H1 (cell line): ENCODE data around the gene IVL. TPM values are rescaled to one million over a fixed set of nuclear protein-coding genes. Genes with fewer than 3 reads are reported as not detected.

Source experiments
- CTCF ChIA-PET: fragments of 300-600 bp; sonication (Branson Sonifier 250); formaldehyde crosslinking; loops from one replicate; lab custom pipeline; 2021; ENCODE audit not compliant: partially characterized antibody; lab: Charles Lee
- POLR2A ChIA-PET: fragments of 300-600 bp; sonication (Branson Sonifier 250); formaldehyde crosslinking; loops from one replicate; lab custom pipeline; 2021; ENCODE audit warnings: inconsistent platforms; ENCODE audit not compliant: partially characterized antibody; lab: Charles Lee
- DNase-seq, 2 experiments: peaks; one replicate each; pipeline versions ENCODE4 v3.0.0 to v3.0.0-alpha.2; 2010 to 2022; ENCODE audit warnings: low spot score in 2 of 2, low read depth in 1 of 2, mixed read lengths in 1 of 2
- FAIRE-seq: peaks from 2 replicates; lab custom pipeline; 2011; peaks lifted over from hg19 to GRCh38; lab: Jason Lieb, UNC
- H2AFZ ChIP-seq: 2 replicates; pipeline ENCODE4 v1.8.1; 2012; ENCODE audit warnings: low read length, inconsistent platforms
- H2AK5ac ChIP-seq: 2 replicates; pipeline ENCODE4 v1.6.1; 2013; ENCODE audit warnings: low read depth, low read length
- H2BK120ac ChIP-seq: replicated peaks from 2 replicates; pipeline ENCODE3; 2013; ENCODE audit warnings: low read depth, low read length, inconsistent platforms
- H2BK12ac ChIP-seq: 2 replicates; pipeline ENCODE4 v1.6.1; 2013; ENCODE audit warnings: low read depth, low read length
- H2BK15ac ChIP-seq: 2 replicates; pipeline ENCODE4 v1.6.1; 2013; ENCODE audit warnings: low read length
- H2BK20ac ChIP-seq: 2 replicates; pipeline ENCODE4 v1.6.1; 2013; ENCODE audit warnings: low read length
- H2BK5ac ChIP-seq: 2 replicates; pipeline ENCODE4 v1.6.1; 2013; ENCODE audit warnings: low read depth, low read length
- H3K14ac ChIP-seq: 2 replicates; pipeline ENCODE4 v1.6.1; 2013; ENCODE audit warnings: inconsistent platforms; ENCODE audit not compliant: insufficient read length
- H3K18ac ChIP-seq: 2 replicates; pipeline ENCODE4 v1.6.1; 2013; ENCODE audit warnings: low read length; ENCODE audit errors: extremely low read depth
- H3K23ac ChIP-seq: 2 replicates; pipeline ENCODE4 v1.6.1; 2013; ENCODE audit warnings: inconsistent platforms; ENCODE audit not compliant: insufficient read length
- H3K23me2 ChIP-seq: 2 replicates; pipeline ENCODE4 v1.6.1; 2013; ENCODE audit warnings: low read depth, low read length
- H3K27ac ChIP-seq: 2 replicates; pipeline ENCODE4 v1.6.1; 2011; ENCODE audit warnings: low read depth, low read length, inconsistent platforms
- H3K27me3 ChIP-seq, 4 experiments: replicated peaks in 1 of 4; 1 replicate in 1 of 4; 2 replicates in 3 of 4; pipeline versions ENCODE4 v1.6.1 to v1.8.1; 2011 to 2013; ENCODE audit warnings: low read length in 3 of 4, mild to moderate bottlenecking in 3 of 4, inconsistent platforms in 2 of 4, mixed read lengths in 2 of 4, moderate library complexity in 1 of 4; ENCODE audit not compliant: control insufficient read depth in 3 of 4, insufficient read depth in 3 of 4; ENCODE audit errors: extremely low read depth in 1 of 4
- H3K36me3 ChIP-seq, 4 experiments: 2 replicates each; pipeline versions ENCODE4 v1.6.1 to v1.8.1; 2011 to 2013; ENCODE audit warnings: mild to moderate bottlenecking in 4 of 4, low read length in 3 of 4, moderate library complexity in 2 of 4, control low read depth in 1 of 4, inconsistent platforms in 1 of 4; ENCODE audit not compliant: insufficient read depth in 4 of 4, control insufficient read depth in 2 of 4
- H3K4ac ChIP-seq: replicated peaks from 2 replicates; pipeline ENCODE3; 2013; ENCODE audit warnings: low read length, low read depth, mixed read lengths, inconsistent platforms; ENCODE audit not compliant: insufficient read length
- H3K4me1 ChIP-seq, 4 experiments: replicated peaks in 1 of 4; 1 replicate in 1 of 4; 2 replicates in 3 of 4; pipeline versions ENCODE4 v1.6.1 to v1.8.1; 2011 to 2013; ENCODE audit warnings: low read length in 3 of 4, inconsistent platforms in 2 of 4, mixed read lengths in 1 of 4; ENCODE audit not compliant: insufficient read depth in 4 of 4, control insufficient read depth in 3 of 4
- H3K4me2 ChIP-seq, 2 experiments: 2 replicates each; pipeline versions ENCODE4 v1.6.1 to v1.8.1; 2011 to 2013; ENCODE audit warnings: low read depth in 2 of 2, low read length in 2 of 2, control low read depth in 1 of 2, inconsistent platforms in 1 of 2, mild to moderate bottlenecking in 1 of 2; ENCODE audit not compliant: insufficient read depth in 1 of 2
- H3K4me3 ChIP-seq, 4 experiments: fragments of 200-600, 300-600 bp in 1 of 4; sonication (generic), shearing (Covaris generic), sonication (Bioruptor Twin) in 1 of 4; 2 replicates each; pipeline versions ENCODE4 v1.5.1 to v1.8.1; 2011 to 2016; ENCODE audit warnings: low read length in 4 of 4, low read depth in 3 of 4, control low read depth in 2 of 4, inconsistent platforms in 2 of 4, mild to moderate bottlenecking in 2 of 4, mixed read lengths in 1 of 4, moderate library complexity in 1 of 4; ENCODE audit not compliant: insufficient read depth in 2 of 4; ENCODE audit errors: extremely low read depth in 1 of 4
- H3K56ac ChIP-seq: replicated peaks from 2 replicates; pipeline ENCODE3; 2013; ENCODE audit warnings: low read depth, mild to moderate bottlenecking, mixed read lengths, low read length, inconsistent platforms; ENCODE audit not compliant: insufficient read length
- H3K79me1 ChIP-seq: 2 replicates; pipeline ENCODE4 v1.6.1; 2013; ENCODE audit warnings: low read depth, low read length, control low read depth
- H3K79me2 ChIP-seq, 2 experiments: 2 replicates each; pipeline versions ENCODE4 v1.6.1 to v1.8.1; 2012 to 2013; ENCODE audit warnings: low read length in 2 of 2, mild to moderate bottlenecking in 2 of 2, inconsistent platforms in 1 of 2; ENCODE audit not compliant: insufficient read depth in 2 of 2, control insufficient read depth in 1 of 2
- H3K9ac ChIP-seq, 4 experiments: replicated peaks in 1 of 4; 1 replicate in 1 of 4; 2 replicates in 3 of 4; pipeline versions ENCODE4 v1.6.1 to v1.8.1; 2011 to 2013; ENCODE audit warnings: low read depth in 3 of 4, low read length in 3 of 4, control low read depth in 2 of 4, mild to moderate bottlenecking in 2 of 4, moderate library complexity in 2 of 4, inconsistent platforms in 1 of 4; ENCODE audit errors: extremely low read depth in 1 of 4
- H3K9me3 ChIP-seq, 2 experiments: 2 replicates each; pipeline versions ENCODE4 v1.6.1 to v1.8.1; 2012 to 2013; ENCODE audit warnings: mild to moderate bottlenecking in 2 of 2, moderate library complexity in 2 of 2, control low read depth in 1 of 2, inconsistent platforms in 1 of 2, low read depth in 1 of 2, low read length in 1 of 2, mixed read lengths in 1 of 2; ENCODE audit not compliant: insufficient read depth in 2 of 2
- H4K20me1 ChIP-seq, 2 experiments: replicated peaks in 1 of 2; 2 replicates each; pipeline versions ENCODE3 to v1.8.1; 2011 to 2013; ENCODE audit warnings: inconsistent platforms in 2 of 2, low read length in 2 of 2, mild to moderate bottlenecking in 1 of 2; ENCODE audit not compliant: insufficient read depth in 2 of 2, control insufficient read depth in 1 of 2
- H4K5ac ChIP-seq: 2 replicates; pipeline ENCODE4 v1.6.1; 2013; ENCODE audit warnings: low read length, low read depth, mixed read lengths, inconsistent platforms; ENCODE audit not compliant: insufficient read length
- H4K8ac ChIP-seq: 2 replicates; pipeline ENCODE4 v1.8.0; 2013; ENCODE audit warnings: mild to moderate bottlenecking, moderate library complexity, low read length, inconsistent platforms; ENCODE audit not compliant: insufficient read depth; ENCODE audit errors: extremely low read depth
- H4K91ac ChIP-seq: replicated peaks from 2 replicates; pipeline ENCODE3; 2013; ENCODE audit warnings: low read length, mixed read lengths, inconsistent platforms; ENCODE audit not compliant: insufficient read length
- GTF2F1 ChIP-seq: IDR thresholded peaks from 2 replicates; pipeline ENCODE4 v1.6.1; 2012; ENCODE audit warnings: low read depth, low read length, improper control_type of control experiment, borderline replicate concordance
- KDM1A ChIP-seq: fragments of 200-600, 300-600 bp; sonication (generic); IDR thresholded peaks from 2 replicates; pipeline ENCODE4 v1.7.1; 2016; ENCODE audit warnings: mild to moderate bottlenecking, low read length, borderline replicate concordance
- PHF8 ChIP-seq: fragments of 200-600 bp; sonication (generic); conservative IDR thresholded peaks from 2 replicates; pipeline ENCODE4 v1.7.1; 2012; ENCODE audit warnings: low read depth, mild to moderate bottlenecking, inconsistent platforms, low read length, moderate library complexity
- RAD21 ChIP-seq, 2 experiments: IDR thresholded peaks in 1 of 2; conservative IDR thresholded peaks in 1 of 2; 2 replicates each; pipeline ENCODE4 v1.6.1; 2011; ENCODE audit warnings: low read depth in 2 of 2, low read length in 2 of 2, improper control_type of control experiment in 1 of 2, inconsistent platforms in 1 of 2, mild to moderate bottlenecking in 1 of 2, moderate library complexity in 1 of 2
- SIN3A ChIP-seq, 2 experiments: IDR thresholded peaks in 1 of 2; conservative IDR thresholded peaks in 1 of 2; 2 replicates each; pipeline ENCODE4 v1.6.1; 2011 to 2012; ENCODE audit warnings: low read length in 2 of 2, improper control_type of control experiment in 1 of 2, low read depth in 1 of 2, mild to moderate bottlenecking in 1 of 2
- TBP ChIP-seq: IDR thresholded peaks from 2 replicates; pipeline ENCODE4 v1.6.1; 2011; ENCODE audit warnings: low read depth, low read length, improper control_type of control experiment
- TCF12 ChIP-seq: IDR thresholded peaks from 2 replicates; pipeline ENCODE4 v1.6.1; 2011; ENCODE audit warnings: low read depth, mild to moderate bottlenecking, low read length
- WGBS, 2 experiments: shearing (Covaris generic) in 1 of 2; methylation state at CpG; one replicate each; pipeline versions ENCODE4 v1.1.6 to v1.1.7; 2013 to 2015; ENCODE audit warnings: low lambda C conversion rate in 2 of 2, mixed read lengths in 2 of 2, inconsistent platforms in 1 of 2, low coverage in 1 of 2, missing lambda C conversion rate in 1 of 2; ENCODE audit not compliant: insufficient replicate concordance in 2 of 2, insufficient coverage in 1 of 2, insufficient read length in 1 of 2; ENCODE audit errors: extremely low coverage in 1 of 2, missing lambda C conversion rate in 1 of 2; 5-methylcytosine and 5-hydroxymethylcytosine counted together
- polyA plus RNA-seq, 7 experiments: library from polyadenylated mRNA; depleted of rRNA in 3 of 7; stranded (reverse) in 5 of 7; unstranded in 2 of 7; fragments of >200 nt in 5 of 7; fragments of 200-250 nt in 2 of 7; gene quantifications; 1 replicate in 5 of 7; 2 replicates in 1 of 7; 4 replicates in 1 of 7; pipeline versions ENCODE4 v1.2.1 to v1.2.3, GENCODE V29; 2011 to 2013; ENCODE audit warnings: missing spikeins in 2 of 7, mixed read lengths in 2 of 7
- total RNA-seq: library from RNA; stranded (reverse); fragmentation: NEBNext Ultra II Directional; extraction: Animal tissue kit (Norgen Biotek cat#: 25700); gene quantifications from 2 replicates; pipeline ENCODE4 v1.2.1, GENCODE V29; 2021

IVL gene
- total and polyA plus RNA-seq, 2 of the 8 experiments (the other 6 are each of a cell fraction or from before 2014, with no cell fraction given) = not detected

DNA sequence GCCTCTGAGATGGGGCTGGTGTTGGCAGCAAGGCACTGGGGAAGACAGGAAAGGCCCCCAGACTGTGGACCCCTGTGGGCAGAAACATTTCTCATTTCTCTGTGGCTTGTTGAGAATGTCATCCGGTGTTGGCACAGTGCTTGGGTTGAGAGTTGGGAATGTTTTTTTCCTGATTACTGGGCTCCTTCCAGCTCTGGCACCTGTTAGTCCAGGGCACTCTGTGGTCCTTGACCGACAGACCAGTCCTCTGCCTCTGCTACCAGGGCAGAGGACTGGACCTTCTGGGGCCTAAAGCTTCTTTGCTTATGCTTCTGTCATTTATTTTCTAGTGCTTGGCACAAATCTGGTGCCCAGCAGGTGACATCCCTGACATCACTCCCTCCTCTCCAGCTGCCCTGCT lies 33.8 kb downstream of the IVL start:
- no peak overlapping the region for H4K5ac ChIP-seq
- H2BK5ac ChIP-seq = no peak overlapping the region
- no peak overlapping the region for H3K9ac ChIP-seq
- no peak overlapping the region for H2BK12ac ChIP-seq
- no peaks in the 10 kb centered on the region for H3K4me1 ChIP-seq
- H3K4ac ChIP-seq = no peak overlapping the region
- no peaks in the 10 kb centered on the region for H4K20me1 ChIP-seq
- no peak for TF ChIP-seq TBP
- no peak for TF ChIP-seq RAD21 (IDR thresholded peaks at IDR 0.05 in 1 of 2, conservative IDR thresholded peaks at IDR 0.05 in 1 of 2; ENCODE audit: low read depth in 2 of 2, low read length in 2 of 2)
- TF ChIP-seq GTF2F1 = no peak
- TF ChIP-seq KDM1A = no peak
- no peak for TF ChIP-seq PHF8
- no peak for TF ChIP-seq TCF12
- no peak for TF ChIP-seq SIN3A (conservative IDR thresholded peaks at IDR 0.05 in 1 of 2, IDR thresholded peaks at IDR 0.05 in 1 of 2; ENCODE audit: low read depth in 1 of 2, low read length in 2 of 2)
- FAIRE-seq (no peak), DNase-seq (no peak)
- no peak overlapping the region for H4K91ac ChIP-seq
- H2AK5ac ChIP-seq = no peak overlapping the region
- no peaks in the 10 kb centered on the region for H3K27me3 ChIP-seq
- no peak overlapping the region for H3K18ac ChIP-seq
- no peak overlapping the region for H3K4me2 ChIP-seq
- H3K4me3 ChIP-seq = no peak overlapping the region
- no peak overlapping the region for H3K56ac ChIP-seq
- POLR2A ChIA-PET = no interaction called here
- no peak overlapping the region for H2AFZ ChIP-seq
- CTCF ChIA-PET = interaction anchor here (0.6 kb wide), 1 partner anchor 1226 kb away, joined by 3 read pairs; no protein-coding TSS in a partner anchor
- no peaks in the 10 kb centered on the region; the same call in 1 of the 2 replicates for H3K23me2 ChIP-seq
- no peak overlapping the region for H2BK120ac ChIP-seq
- H3K27ac ChIP-seq = no peak overlapping the region
- no peaks in the 10 kb centered on the region for H3K79me1 ChIP-seq
- H2BK15ac ChIP-seq = no peak overlapping the region
- H3K79me2 ChIP-seq = no peaks in the 10 kb centered on the region
- WGBS, 2 experiments = 83% methylated on average over 2 of the region's 2 CpGs; no CpG with 5 or more reads in 1 of the 2 experiments
- H3K9me3 ChIP-seq = no peaks in the 10 kb centered on the region
- H2BK20ac ChIP-seq = no peak overlapping the region
- H3K36me3 ChIP-seq = no peaks in the 10 kb centered on the region
- H4K8ac ChIP-seq = no peak overlapping the region; the same call in 1 of the 2 replicates
- H3K23ac ChIP-seq = no peak overlapping the region
- H3K14ac ChIP-seq = no peak overlapping the region
